GM12878 (cell line): ENCODE data around the gene TNFSF15. TPM values are rescaled to one million over a fixed set of nuclear protein-coding genes. Genes with fewer than 3 reads are reported as not detected.

Source experiments
- ATAC-seq: fragments of 200-7000 bp; cut with Tn5 transposase; 3 replicates; pipeline ENCODE4 v1.9.1; 2020; ENCODE audit warnings: mild to moderate bottlenecking, moderate library complexity
- BruUV-seq: library from RNA; stranded (reverse); fragments of 400-500 nt; replicated peaks from 2 replicates; lab custom pipeline; 2021; lab: Mats Ljungman, UMichigan
- CTCF ChIA-PET: fragments of 300-600 bp; sonication (Branson Sonifier 250); formaldehyde crosslinking; extraction: SDS; loops from one replicate; lab custom pipeline; 2021; ENCODE audit warnings: inconsistent platforms; lab: Yijun Ruan, JAX
- POLR2A ChIA-PET: fragments of 350-600 bp; formaldehyde crosslinking; extraction: SDS; loops from one replicate; lab custom pipeline; 2021; ENCODE audit warnings: inconsistent platforms; lab: Charles Lee
- RAD21 ChIA-PET: fragments of 300-600 bp; sonication (Branson Sonifier 250); formaldehyde crosslinking; loops from one replicate; lab custom pipeline; 2023; ENCODE audit warnings: antibody characterized with exemption; ENCODE audit not compliant: unreplicated experiment; lab: Charles Lee
- SMC1A ChIA-PET: fragments of 300-600 bp; sonication (Branson Sonifier 250); formaldehyde crosslinking; loops from one replicate; lab custom pipeline; 2023; ENCODE audit not compliant: unreplicated experiment, uncharacterized antibody; lab: Charles Lee
- DNase-seq: peaks from one replicate; pipeline ENCODE4 v3.0.0-alpha.2; 2011; ENCODE audit warnings: low read depth, low spot score
- FAIRE-seq: peaks from 3 replicates; lab custom pipeline; 2011; peaks lifted over from hg19 to GRCh38; lab: Jason Lieb, UNC
- H2AFZ ChIP-seq: 2 replicates; pipeline ENCODE4 v1.6.0; 2011; ENCODE audit warnings: low read depth, low read length, control low read depth; ENCODE audit not compliant: control insufficient read depth
- H3K27ac ChIP-seq: 2 replicates; pipeline ENCODE4 v1.5.1; 2011; ENCODE audit warnings: control low read depth; ENCODE audit not compliant: control insufficient read depth, insufficient read depth
- H3K27me3 ChIP-seq, 2 experiments: replicated peaks in 1 of 2; 2 replicates each; pipeline versions ENCODE4 v1.6.0 to v1.6.1; 2011; ENCODE audit warnings: low read length in 1 of 2; ENCODE audit not compliant: control insufficient read depth in 2 of 2, insufficient read depth in 2 of 2
- H3K36me3 ChIP-seq, 2 experiments: 2 replicates each; pipeline ENCODE4 v1.5.1; 2011; ENCODE audit warnings: low read length in 1 of 2; ENCODE audit not compliant: control insufficient read depth in 2 of 2, insufficient read depth in 2 of 2
- H3K4me1 ChIP-seq: 2 replicates; pipeline ENCODE4 v1.6.1; 2011; ENCODE audit warnings: mild to moderate bottlenecking, low read length, moderate library complexity, mixed read lengths; ENCODE audit not compliant: control insufficient read depth, insufficient read depth
- H3K4me2 ChIP-seq: 2 replicates; pipeline ENCODE4 v1.6.0; 2011; ENCODE audit warnings: control low read depth; ENCODE audit not compliant: control insufficient read depth, insufficient read depth
- H3K4me3 ChIP-seq: fragments of 200-600 bp; sonication (generic); 2 replicates; pipeline ENCODE4 v1.5.1; 2016
- H3K79me2 ChIP-seq: 2 replicates; pipeline ENCODE4 v1.6.0; 2011; ENCODE audit warnings: low read length; ENCODE audit not compliant: control insufficient read depth, insufficient read depth
- H3K9ac ChIP-seq: 2 replicates; pipeline ENCODE4 v1.8.0; 2011; ENCODE audit warnings: low read length, control low read depth, mixed read lengths; ENCODE audit not compliant: control insufficient read depth, insufficient read depth
- H3K9me3 ChIP-seq: replicated peaks from 3 replicates; pipeline ENCODE4 v1.5.1; 2011; ENCODE audit warnings: mild to moderate bottlenecking, low read length; ENCODE audit not compliant: control insufficient read depth, insufficient read depth
- H4K20me1 ChIP-seq: 2 replicates; pipeline ENCODE4 v1.6.0; 2011; ENCODE audit not compliant: control insufficient read depth, insufficient read depth
- BMI1 ChIP-seq: fragments of 450-650 bp; IDR thresholded peaks from 2 replicates; pipeline ENCODE4 v1.6.1; 2016; ENCODE audit warnings: mild to moderate bottlenecking, moderate library complexity, borderline replicate concordance
- CEBPZ ChIP-seq: fragments of 150-350 bp; IDR thresholded peaks from 2 replicates; pipeline ENCODE4 v1.6.1; 2016; ENCODE audit warnings: low read depth, low read length
- CHD1 ChIP-seq: IDR thresholded peaks from 2 replicates; pipeline ENCODE4 v1.6.1; 2012; ENCODE audit warnings: low read depth, low read length, improper control_type of control experiment
- EGR1 ChIP-seq, 2 experiments: IDR thresholded peaks; 1 replicate in 1 of 2; 2 replicates in 1 of 2; pipeline ENCODE4 v1.6.1; 2011 to 2012; ENCODE audit warnings: low read depth in 2 of 2, low read length in 2 of 2, borderline replicate concordance in 1 of 2, mild to moderate bottlenecking in 1 of 2, moderate library complexity in 1 of 2
- IKZF1 ChIP-seq: fragments of 450-650 bp; conservative IDR thresholded peaks from 2 replicates; pipeline ENCODE4 v1.6.1; 2017; ENCODE audit warnings: antibody characterized with exemption, mild to moderate bottlenecking
- NFXL1 ChIP-seq: fragments of 450-650 bp; IDR thresholded peaks from 2 replicates; pipeline ENCODE4 v1.6.1; 2017; ENCODE audit warnings: antibody characterized with exemption, mild to moderate bottlenecking, borderline replicate concordance
- POLR2A ChIP-seq: IDR thresholded peaks from 2 replicates; pipeline ENCODE4 v1.6.1; 2011; ENCODE audit warnings: low read depth, mild to moderate bottlenecking, low read length
- STAT1 ChIP-seq: fragments of 450-650 bp; conservative IDR thresholded peaks from 2 replicates; pipeline ENCODE4 v1.6.1; 2014; ENCODE audit warnings: antibody characterized with exemption, mild to moderate bottlenecking
- ZNF592 ChIP-seq: fragments of 450-650 bp; IDR thresholded peaks from 2 replicates; pipeline ENCODE4 v1.6.1; 2017; ENCODE audit warnings: mild to moderate bottlenecking, moderate library complexity
- WGBS: methylation state at CpG from one replicate; pipeline ENCODE4 v1.1.6; 2016; ENCODE audit warnings: low lambda C conversion rate; ENCODE audit not compliant: insufficient replicate concordance, insufficient coverage; ENCODE audit errors: missing lambda C conversion rate; 5-methylcytosine and 5-hydroxymethylcytosine counted together
- in situ Hi-C: fragments of 300-500 bp; cut with MboI; formaldehyde crosslinking; loops from 9 replicates; pipeline ENCODE4 v1.14.3; 2018; ENCODE audit warnings: mixed read lengths
- intact Hi-C: fragments of 100-400 bp; cut with micrococcal nuclease; formaldehyde crosslinking; loops from one replicate; pipeline ENCODE4 v1.14.2; 2022; ENCODE audit not compliant: unreplicated experiment
- polyA plus RNA-seq, 11 experiments: library from polyadenylated mRNA; depleted of rRNA in 4 of 11; unstranded in 6 of 11; stranded (reverse) in 5 of 11; fragments of >200 nt; fragmentation: Nextera tagmentation in 4 of 11; fragmentation: Illumina TruSeq in 1 of 11; extraction: Ambion mirVana in 4 of 11; extraction: Trizol in 1 of 11; gene quantifications; 1 replicate in 1 of 11; 2 replicates in 10 of 11; pipeline versions ENCODE4 v1.2.1 to v1.2.3, GENCODE V29; 2011 to 2016; ENCODE audit warnings: inconsistent platforms in 2 of 11, missing spikeins in 2 of 11, low read depth in 1 of 11
- total RNA-seq, 4 experiments: library from RNA; depleted of rRNA in 3 of 4; stranded (reverse); fragments of >200 nt in 3 of 4; fragmentation: Illumina TruSeq in 1 of 4; extraction: Trizol in 1 of 4; gene quantifications; 2 replicates each; pipeline versions ENCODE4 v1.2.1 to v1.2.3, GENCODE V29; 2013 to 2021

The TNFSF15 gene
- total and polyA plus RNA-seq, 10 of the 15 experiments (the other 5 are each of a cell fraction or from before 2014, with no cell fraction given) = 0.03 TPM; not detected in 9

GRCh38 chr9:114806526-114806900 lies 674 bp upstream of the TNFSF15 start:
- TF ChIP-seq IKZF1 = 0 out of 2 replicates have a peak, but pooled peaks have one; percentile 10
- no peak for TF ChIP-seq CEBPZ
- FAIRE-seq (peak; percentile 85), DNase-seq (no peak), ATAC-seq (peak; percentile 61)
- Histone ChIP-seq H3K4me2 (peak overlapping the region; percentile 76), H3K27me3 (no peaks in the 10 kb centered on the region), H3K9ac (no peak overlapping the region), H3K79me2 (no peaks in the 10 kb centered on the region), H3K27ac (no peak overlapping the region), H3K9me3 (no peaks in the 10 kb centered on the region), H2AFZ (no peak overlapping the region), H3K4me3 (no peak overlapping the region; the same call in 1 of the 2 replicates), H3K36me3 (no peaks in the 10 kb centered on the region), H4K20me1 (0 out of 2 replicates have a peak, but pooled peaks cover 3% of the 10 kb centered on the region), H3K4me1 (peaks cover 15% of the 10 kb centered on the region)
- intact Hi-C loops (no loop called here), in situ Hi-C loops (no loop called here)
- ChIA-PET POLR2A (interaction anchor here (0.6 kb wide), 2 partner anchors 23 to 1431 kb away, joined by 3 read pairs; no protein-coding TSS in a partner anchor), RAD21 (no interaction called here), CTCF (interaction anchor here (1.3 kb wide), 1 partner anchor 101 kb away, joined by 3 read pairs; no protein-coding TSS in a partner anchor), SMC1A (interaction anchor here (1.4 kb wide), 1 partner anchor 126 kb away, joined by 4 read pairs; no protein-coding TSS in a partner anchor)
- BruUV-seq = no TSS peak
- WGBS = 0% methylated on average over 2 of the region's 2 CpGs

GRCh38 chr9:114804505-114804904 lies 1.3 kb downstream of the TNFSF15 start:
- no peak for DNase-seq
- RAD21 ChIA-PET = no interaction called here
- SMC1A ChIA-PET = no interaction called here
- Histone ChIP-seq H3K4me3 (no peak overlapping the region), H3K9me3 (no peaks in the 10 kb centered on the region), H3K79me2 (no peaks in the 10 kb centered on the region), H3K27me3 (peaks cover 0 to 1% of the 10 kb centered on the region in 2 experiments; a peak in 2 of 4 replicates), H3K27ac (no peak overlapping the region), H2AFZ (no peak overlapping the region), H4K20me1 (0 out of 2 replicates have a peak, but pooled peaks cover 3% of the 10 kb centered on the region), H3K4me1 (peaks cover 15% of the 10 kb centered on the region), H3K36me3 (no peaks in the 10 kb centered on the region), H3K4me2 (no peak overlapping the region), H3K9ac (no peak overlapping the region)
- no peak for FAIRE-seq
- in situ Hi-C loops = no loop called here
- no peak for ATAC-seq
- CTCF ChIA-PET = no interaction called here
- whole genome bisulfite sequencing = 53% methylated on average over 5 of the region's 5 CpGs
- POLR2A ChIA-PET = no interaction called here
- intact Hi-C loops = no loop called here
- BruUV-seq = no TSS peak
- TF ChIP-seq BMI1 (no peak), EGR1 (IDR thresholded peaks at IDR 0.05; ENCODE audit: borderline replicate concordance in 1 of 2, low read depth in 2 of 2, low read length in 2 of 2) (no peak), NFXL1 (no peak), ZNF592 (no peak), STAT1 (no peak), CHD1 (no peak), POLR2A (no peak)
